ENCODE data around the gene TMEM109.

DNA sequence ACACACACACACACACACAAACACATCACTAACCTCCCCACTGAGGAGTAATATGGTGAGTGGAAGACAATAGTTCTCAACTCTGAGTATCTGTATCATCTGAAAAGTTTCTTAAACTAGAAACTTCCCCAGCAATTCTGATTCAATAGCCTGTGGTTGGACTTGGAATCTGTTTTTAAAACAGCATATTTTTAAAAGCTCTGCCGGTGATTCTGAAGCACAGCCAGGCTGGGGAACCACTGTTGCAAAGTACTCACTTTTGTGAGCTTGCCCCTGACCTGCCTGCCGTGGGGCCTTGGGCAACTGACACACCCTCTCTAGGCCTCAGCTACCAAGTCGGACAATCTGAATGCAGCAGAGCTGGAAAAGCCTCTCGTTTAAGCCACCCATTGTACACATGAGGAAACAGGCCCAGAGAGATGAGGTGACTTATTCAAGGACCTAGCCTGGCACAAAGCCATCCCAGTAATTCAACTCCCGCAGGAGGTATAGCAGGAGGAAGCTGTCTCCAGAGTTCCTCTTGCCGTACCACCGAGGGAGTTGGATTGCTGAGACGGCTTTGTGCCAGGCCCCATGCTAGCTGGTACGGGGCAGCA is 29.1 kb downstream of the TMEM109 start:
- TF ChIP-seq HDGF (IDR thresholded peaks at IDR 0.05; ENCODE audit: borderline replicate concordance) (no peak), BHLHE40 (IDR thresholded peaks at IDR 0.05; ENCODE audit: borderline replicate concordance) (no peak), SP1 (IDR thresholded peaks at IDR 0.05) (no peak), FOXM1 (IDR thresholded peaks at IDR 0.05; ENCODE audit: borderline replicate concordance) (no peak), TARDBP (IDR thresholded peaks at IDR 0.05) (no peak), SUZ12 (IDR thresholded peaks at IDR 0.05) (no peak)
- TF ChIP-seq, protein P1, sequence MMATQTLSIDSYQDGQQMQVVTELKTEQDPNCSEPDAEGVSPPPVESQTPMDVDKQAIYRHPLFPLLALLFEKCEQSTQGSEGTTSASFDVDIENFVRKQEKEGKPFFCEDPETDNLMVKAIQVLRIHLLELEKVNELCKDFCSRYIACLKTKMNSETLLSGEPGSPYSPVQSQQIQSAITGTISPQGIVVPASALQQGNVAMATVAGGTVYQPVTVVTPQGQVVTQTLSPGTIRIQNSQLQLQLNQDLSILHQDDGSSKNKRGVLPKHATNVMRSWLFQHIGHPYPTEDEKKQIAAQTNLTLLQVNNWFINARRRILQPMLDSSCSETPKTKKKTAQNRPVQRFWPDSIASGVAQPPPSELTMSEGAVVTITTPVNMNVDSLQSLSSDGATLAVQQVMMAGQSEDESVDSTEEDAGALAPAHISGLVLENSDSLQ (IDR thresholded peaks at IDR 0.05): no peak

Measured in HEK293T (cell line).